ENCODE measurements around the gene CAV2.

DNA sequence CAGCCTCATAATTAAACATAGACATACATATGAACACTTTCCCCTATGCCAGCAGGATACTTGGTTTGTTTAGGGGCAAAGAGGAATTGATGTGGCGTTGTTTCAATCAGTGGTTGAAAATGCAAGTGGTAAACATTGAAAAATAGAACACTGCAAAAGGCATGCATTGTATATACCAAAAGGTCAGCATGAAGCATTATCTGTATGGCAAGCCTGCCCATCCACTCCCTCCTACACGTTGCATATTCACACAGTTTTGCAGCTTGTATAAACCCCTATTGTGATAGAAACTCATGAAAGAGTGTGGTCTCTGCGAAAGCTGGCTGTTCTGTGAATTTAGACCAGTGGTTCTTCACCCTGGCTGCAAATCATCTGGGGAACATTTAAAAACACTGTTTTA lies 42.4 kb downstream of the CAV2 start:
- TF ChIP-seq, protein P1, sequence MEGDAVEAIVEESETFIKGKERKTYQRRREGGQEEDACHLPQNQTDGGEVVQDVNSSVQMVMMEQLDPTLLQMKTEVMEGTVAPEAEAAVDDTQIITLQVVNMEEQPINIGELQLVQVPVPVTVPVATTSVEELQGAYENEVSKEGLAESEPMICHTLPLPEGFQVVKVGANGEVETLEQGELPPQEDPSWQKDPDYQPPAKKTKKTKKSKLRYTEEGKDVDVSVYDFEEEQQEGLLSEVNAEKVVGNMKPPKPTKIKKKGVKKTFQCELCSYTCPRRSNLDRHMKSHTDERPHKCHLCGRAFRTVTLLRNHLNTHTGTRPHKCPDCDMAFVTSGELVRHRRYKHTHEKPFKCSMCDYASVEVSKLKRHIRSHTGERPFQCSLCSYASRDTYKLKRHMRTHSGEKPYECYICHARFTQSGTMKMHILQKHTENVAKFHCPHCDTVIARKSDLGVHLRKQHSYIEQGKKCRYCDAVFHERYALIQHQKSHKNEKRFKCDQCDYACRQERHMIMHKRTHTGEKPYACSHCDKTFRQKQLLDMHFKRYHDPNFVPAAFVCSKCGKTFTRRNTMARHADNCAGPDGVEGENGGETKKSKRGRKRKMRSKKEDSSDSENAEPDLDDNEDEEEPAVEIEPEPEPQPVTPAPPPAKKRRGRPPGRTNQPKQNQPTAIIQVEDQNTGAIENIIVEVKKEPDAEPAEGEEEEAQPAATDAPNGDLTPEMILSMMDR (conservative IDR thresholded peaks at IDR 0.05), result no peak
- no peak for TF ChIP-seq ZFX (IDR thresholded peaks at IDR 0.05)
